Vagina (tissue), 2 donors: ENCODE data around the gene RNF138.

Experiments
- POLR2A ChIP-seq, 2 donors: fragments of 450-650 bp; IDR thresholded peaks; one replicate each; pipeline ENCODE4 v1.6.1; 2017; ENCODE audit warnings: antibody characterized with exemption in 2 of 2, mild to moderate bottlenecking in 2 of 2, moderate library complexity in 2 of 2
- POLR2AphosphoS5 ChIP-seq, 2 donors: sonication (generic); formaldehyde crosslinking; IDR thresholded peaks; one replicate each; pipeline ENCODE4 v1.9.0; 2017; ENCODE audit warnings: antibody characterized with exemption in 2 of 2, mild to moderate bottlenecking in 2 of 2, low read depth in 1 of 2; ENCODE audit not compliant: insufficient read depth in 1 of 2
- TF ChIP-seq, protein P1 (sequence below), 3 experiments: fragments of 450-650 bp in 2 of 3; fragments of 200-600 bp in 1 of 3; sonication (generic) in 1 of 3; IDR thresholded peaks; one replicate each; pipeline ENCODE4 v1.5.1; 2017 to 2019; ENCODE audit warnings: antibody characterized with exemption in 3 of 3, mild to moderate bottlenecking in 2 of 3, moderate library complexity in 2 of 3

DNA sequence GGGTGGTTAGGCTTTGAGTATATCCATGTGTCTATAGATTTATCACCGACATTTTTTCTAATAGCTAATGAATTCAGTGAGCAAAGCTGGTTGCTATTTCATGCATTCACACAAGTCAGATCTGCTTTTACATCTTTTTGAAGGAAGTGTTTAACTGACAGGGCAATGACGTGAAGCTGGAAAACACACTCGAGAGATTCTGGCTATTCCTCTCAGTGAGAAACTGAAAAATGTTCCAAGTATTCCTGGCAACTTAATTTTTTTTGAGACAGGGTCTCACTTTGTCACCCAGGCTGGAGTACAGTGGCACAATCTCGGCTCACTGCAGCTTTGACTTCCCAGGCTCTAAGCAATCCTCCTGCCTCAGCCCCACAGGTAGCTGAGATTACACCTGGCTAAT, 21.2 kb downstream of the RNF138 start:
- TF ChIP-seq, protein P1, sequence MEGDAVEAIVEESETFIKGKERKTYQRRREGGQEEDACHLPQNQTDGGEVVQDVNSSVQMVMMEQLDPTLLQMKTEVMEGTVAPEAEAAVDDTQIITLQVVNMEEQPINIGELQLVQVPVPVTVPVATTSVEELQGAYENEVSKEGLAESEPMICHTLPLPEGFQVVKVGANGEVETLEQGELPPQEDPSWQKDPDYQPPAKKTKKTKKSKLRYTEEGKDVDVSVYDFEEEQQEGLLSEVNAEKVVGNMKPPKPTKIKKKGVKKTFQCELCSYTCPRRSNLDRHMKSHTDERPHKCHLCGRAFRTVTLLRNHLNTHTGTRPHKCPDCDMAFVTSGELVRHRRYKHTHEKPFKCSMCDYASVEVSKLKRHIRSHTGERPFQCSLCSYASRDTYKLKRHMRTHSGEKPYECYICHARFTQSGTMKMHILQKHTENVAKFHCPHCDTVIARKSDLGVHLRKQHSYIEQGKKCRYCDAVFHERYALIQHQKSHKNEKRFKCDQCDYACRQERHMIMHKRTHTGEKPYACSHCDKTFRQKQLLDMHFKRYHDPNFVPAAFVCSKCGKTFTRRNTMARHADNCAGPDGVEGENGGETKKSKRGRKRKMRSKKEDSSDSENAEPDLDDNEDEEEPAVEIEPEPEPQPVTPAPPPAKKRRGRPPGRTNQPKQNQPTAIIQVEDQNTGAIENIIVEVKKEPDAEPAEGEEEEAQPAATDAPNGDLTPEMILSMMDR (IDR thresholded peaks at IDR 0.05): no peak
- TF ChIP-seq POLR2A (IDR thresholded peaks at IDR 0.05): no peak
- no peak for TF ChIP-seq POLR2AphosphoS5 (IDR thresholded peaks at IDR 0.05; ENCODE audit: insufficient read depth in 1 of 2, low read depth in 1 of 2)
